MM.1S (cell line): ENCODE data around the gene SHC3.

ENCODE experiments used
- DNase-seq: peaks from one replicate; pipeline ENCODE4 v3.0.0-alpha.2; 2015
- H2AFZ ChIP-seq: fragments of 300-600 bp; sonication (generic); 2 replicates; pipeline ENCODE4 v1.6.0; 2016; ENCODE audit warnings: antibody characterized with exemption, low read length
- H3F3A ChIP-seq: fragments of 300-600 bp; sonication (generic); 2 replicates; pipeline ENCODE4 v1.6.1; 2016; ENCODE audit warnings: mild to moderate bottlenecking, antibody characterized with exemption, low read length, moderate library complexity, mixed read lengths; ENCODE audit not compliant: insufficient read depth
- H3K27ac ChIP-seq: fragments of 300-600 bp; sonication (generic); 2 replicates; pipeline ENCODE4 v1.5.1; 2016; ENCODE audit warnings: mild to moderate bottlenecking, low read length
- H3K27me3 ChIP-seq: fragments of 300-600 bp; sonication (generic); replicated peaks from 2 replicates; pipeline ENCODE4 v1.6.0; 2016; ENCODE audit warnings: low read length; ENCODE audit not compliant: insufficient read depth
- H3K36me3 ChIP-seq: fragments of 300-600 bp; sonication (generic); replicated peaks from 2 replicates; pipeline ENCODE4 v1.6.1; 2016; ENCODE audit warnings: mild to moderate bottlenecking, low read length, mixed read lengths; ENCODE audit not compliant: insufficient read depth
- H3K4me1 ChIP-seq: fragments of 300-600 bp; sonication (generic); 2 replicates; pipeline ENCODE4 v1.6.1; 2016; ENCODE audit warnings: low read length, mixed read lengths
- H3K4me2 ChIP-seq: fragments of 300-600 bp; sonication (generic); 2 replicates; pipeline ENCODE4 v1.6.0; 2016; ENCODE audit warnings: low read depth, low read length
- H3K4me3 ChIP-seq: fragments of 300-600 bp; sonication (generic); 2 replicates; pipeline ENCODE4 v1.5.1; 2016; ENCODE audit warnings: low read length, mixed read lengths
- H3K79me2 ChIP-seq: fragments of 300-600 bp; sonication (generic); 2 replicates; pipeline ENCODE4 v1.6.1; 2016; ENCODE audit warnings: mixed run types, low read length, mixed read lengths
- H3K9ac ChIP-seq: fragments of 300-600 bp; sonication (generic); 2 replicates; pipeline ENCODE4 v1.6.1; 2016; ENCODE audit warnings: low read length, mixed read lengths
- H3K9me2 ChIP-seq: fragments of 300-600 bp; sonication (generic); replicated peaks from 2 replicates; pipeline ENCODE4 v1.6.1; 2016; ENCODE audit warnings: mild to moderate bottlenecking, low read length, mixed read lengths; ENCODE audit not compliant: insufficient read depth
- H3K9me3 ChIP-seq: fragments of 300-600 bp; sonication (generic); replicated peaks from 2 replicates; pipeline ENCODE4 v1.6.1; 2016; ENCODE audit warnings: mild to moderate bottlenecking, low read length, mixed read lengths; ENCODE audit not compliant: insufficient read depth
- H4K20me1 ChIP-seq: fragments of 300-600 bp; sonication (generic); 2 replicates; pipeline ENCODE4 v1.6.1; 2016; ENCODE audit warnings: mild to moderate bottlenecking, low read length, moderate library complexity, mixed read lengths; ENCODE audit not compliant: insufficient read depth
- EZH2 ChIP-seq: fragments of 300-600 bp; sonication (generic); optimal IDR thresholded peaks from 2 replicates; pipeline ENCODE3; 2017; ENCODE audit warnings: low read depth, mild to moderate bottlenecking, antibody characterized with exemption, low read length, mixed read lengths
- EZH2phosphoT487 ChIP-seq: fragments of 300-600 bp; sonication (generic); IDR thresholded peaks from 2 replicates; pipeline ENCODE4 v1.6.1; 2018; ENCODE audit warnings: antibody characterized with exemption, low read length
- TF ChIP-seq, protein P1 (sequence below): fragments of 300-600 bp; sonication (generic); IDR thresholded peaks from 2 replicates; pipeline ENCODE4 v1.5.1; 2016; ENCODE audit warnings: antibody characterized with exemption, low read length, mixed read lengths

The SHC3 gene

DNA sequence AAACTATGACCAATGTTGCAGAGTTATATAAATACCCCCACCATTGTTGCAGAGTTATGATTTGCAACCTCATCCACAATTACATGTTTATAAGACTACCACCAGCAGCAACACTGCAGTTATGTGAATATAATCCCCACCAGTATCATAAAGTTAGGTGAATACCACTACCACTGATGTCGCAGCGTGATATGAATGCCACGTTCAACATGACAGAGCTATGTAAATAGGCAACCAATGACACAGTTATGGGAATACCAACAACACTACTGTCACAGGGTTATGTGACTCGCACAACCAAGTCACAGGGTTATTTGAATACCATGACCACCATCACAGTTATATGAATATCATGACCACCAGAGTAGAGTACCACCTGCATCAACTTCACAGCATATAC lies 63.9 kb downstream of the SHC3 start:
- Histone ChIP-seq H3K9me3 (no peaks in the 10 kb centered on the region), H3K9ac (no peak overlapping the region), H3K36me3 (no peaks in the 10 kb centered on the region), H3K79me2 (no peaks in the 10 kb centered on the region), H3K4me1 (no peaks in the 10 kb centered on the region), H3K27me3 (no peaks in the 10 kb centered on the region), H3K4me3 (no peak overlapping the region), H2AFZ (no peak overlapping the region), H4K20me1 (no peaks in the 10 kb centered on the region), H3K9me2 (no peaks in the 10 kb centered on the region), H3K4me2 (no peak overlapping the region), H3F3A (no peaks in the 10 kb centered on the region), H3K27ac (no peak overlapping the region)
- no peak for DNase-seq
- no peak for TF ChIP-seq EZH2

GRCh38 chr9:89113851-89114250 lies 64.8 kb downstream of the SHC3 start:
- no peak overlapping the region for H3K4me3 ChIP-seq
- no peaks in the 10 kb centered on the region for H3K36me3 ChIP-seq
- no peaks in the 10 kb centered on the region for H4K20me1 ChIP-seq
- TF ChIP-seq EZH2, result no peak
- TF ChIP-seq, protein P1, sequence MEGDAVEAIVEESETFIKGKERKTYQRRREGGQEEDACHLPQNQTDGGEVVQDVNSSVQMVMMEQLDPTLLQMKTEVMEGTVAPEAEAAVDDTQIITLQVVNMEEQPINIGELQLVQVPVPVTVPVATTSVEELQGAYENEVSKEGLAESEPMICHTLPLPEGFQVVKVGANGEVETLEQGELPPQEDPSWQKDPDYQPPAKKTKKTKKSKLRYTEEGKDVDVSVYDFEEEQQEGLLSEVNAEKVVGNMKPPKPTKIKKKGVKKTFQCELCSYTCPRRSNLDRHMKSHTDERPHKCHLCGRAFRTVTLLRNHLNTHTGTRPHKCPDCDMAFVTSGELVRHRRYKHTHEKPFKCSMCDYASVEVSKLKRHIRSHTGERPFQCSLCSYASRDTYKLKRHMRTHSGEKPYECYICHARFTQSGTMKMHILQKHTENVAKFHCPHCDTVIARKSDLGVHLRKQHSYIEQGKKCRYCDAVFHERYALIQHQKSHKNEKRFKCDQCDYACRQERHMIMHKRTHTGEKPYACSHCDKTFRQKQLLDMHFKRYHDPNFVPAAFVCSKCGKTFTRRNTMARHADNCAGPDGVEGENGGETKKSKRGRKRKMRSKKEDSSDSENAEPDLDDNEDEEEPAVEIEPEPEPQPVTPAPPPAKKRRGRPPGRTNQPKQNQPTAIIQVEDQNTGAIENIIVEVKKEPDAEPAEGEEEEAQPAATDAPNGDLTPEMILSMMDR, result no peak
- TF ChIP-seq EZH2phosphoT487, result no peak
- no peak for DNase-seq
- H3K9me3 ChIP-seq, result no peaks in the 10 kb centered on the region
- no peaks in the 10 kb centered on the region for H3K27me3 ChIP-seq
- no peak overlapping the region for H3K4me2 ChIP-seq
- H3K9me2 ChIP-seq, result no peaks in the 10 kb centered on the region
- H3K4me1 ChIP-seq, result no peaks in the 10 kb centered on the region
- H3K9ac ChIP-seq, result no peak overlapping the region
- H3K79me2 ChIP-seq, result no peaks in the 10 kb centered on the region
- H2AFZ ChIP-seq, result no peak overlapping the region
- H3K27ac ChIP-seq, result no peak overlapping the region
- H3F3A ChIP-seq, result no peaks in the 10 kb centered on the region

DNA sequence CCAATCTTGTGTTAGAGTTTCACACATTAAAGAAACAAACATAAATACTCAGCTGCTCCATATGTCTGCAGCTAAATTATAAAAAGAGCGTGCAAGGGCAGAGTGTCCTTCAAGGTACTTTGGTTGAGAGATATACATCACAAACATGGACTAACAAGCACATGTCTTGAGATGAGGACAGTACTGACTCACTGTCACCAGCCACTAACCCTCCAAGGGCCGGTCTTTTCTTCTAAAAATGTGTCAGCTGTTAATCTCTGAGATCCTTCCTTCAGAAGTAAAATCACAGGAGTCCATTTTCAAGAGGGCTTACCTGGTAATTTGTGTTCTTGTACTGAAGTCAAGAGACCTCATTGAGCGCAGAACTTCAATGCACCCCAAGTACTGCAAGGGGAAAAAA lies 66.4 kb downstream of the SHC3 start:
- H3K4me1 ChIP-seq, result no peaks in the 10 kb centered on the region
- no peaks in the 10 kb centered on the region for H3K36me3 ChIP-seq
- H3K27ac ChIP-seq, result no peak overlapping the region
- TF ChIP-seq EZH2 (no peak), EZH2phosphoT487 (no peak)
- TF ChIP-seq, protein P1, result no peak
- H3K4me2 ChIP-seq, result no peak overlapping the region
- H4K20me1 ChIP-seq, result no peaks in the 10 kb centered on the region
- no peaks in the 10 kb centered on the region for H3K27me3 ChIP-seq
- no peak overlapping the region for H3K9ac ChIP-seq
- H3K4me3 ChIP-seq, result no peak overlapping the region
- H3K9me3 ChIP-seq, result no peaks in the 10 kb centered on the region
- H3K79me2 ChIP-seq, result no peaks in the 10 kb centered on the region
- DNase-seq, result no peak
- no peak overlapping the region for H2AFZ ChIP-seq
- H3F3A ChIP-seq, result no peaks in the 10 kb centered on the region
- no peaks in the 10 kb centered on the region for H3K9me2 ChIP-seq

DNA sequence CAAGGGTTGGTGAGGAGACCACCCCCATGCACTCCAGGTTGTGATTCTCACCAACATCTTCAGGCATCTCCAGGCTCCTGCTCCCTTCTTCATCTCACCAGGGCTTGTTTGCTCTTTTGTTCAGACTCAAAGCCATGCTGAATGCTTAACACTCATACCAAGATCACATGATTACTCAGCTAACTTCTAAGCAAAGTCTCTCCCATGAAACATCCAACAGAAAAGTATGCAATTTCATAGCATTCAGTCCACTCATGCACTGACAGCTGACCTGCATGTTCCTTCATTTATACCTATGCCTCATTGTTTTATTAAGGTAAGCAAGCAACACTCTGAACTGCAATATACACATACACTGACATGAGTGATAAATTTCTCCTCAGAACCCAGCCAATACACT lies 69.0 kb downstream of the SHC3 start:
- Histone ChIP-seq H3K4me1 (no peaks in the 10 kb centered on the region), H2AFZ (no peak overlapping the region), H3K79me2 (no peaks in the 10 kb centered on the region), H3K27me3 (no peaks in the 10 kb centered on the region), H3K36me3 (no peaks in the 10 kb centered on the region), H3K9me3 (no peaks in the 10 kb centered on the region), H3K9me2 (no peaks in the 10 kb centered on the region), H3K27ac (no peak overlapping the region), H3K4me2 (no peak overlapping the region), H4K20me1 (no peaks in the 10 kb centered on the region), H3K9ac (no peak overlapping the region), H3K4me3 (no peak overlapping the region), H3F3A (no peaks in the 10 kb centered on the region)
- no peak for DNase-seq
- TF ChIP-seq EZH2 (no peak), EZH2phosphoT487 (no peak)
- TF ChIP-seq, protein P1, result no peak
